Left ventricle myocardium inferior (tissue), 1 donor: Measurements from ENCODE around the gene GGA2. TPM values are rescaled to one million over a fixed set of nuclear protein-coding genes. Genes with fewer than 3 reads are reported as not detected.
A peak's percentile ranks its signal among the peaks of the same experiment; 100 is the strongest.
"Not testable (repeated sequence)": the region's sequence is repeated elsewhere in the genome, so short reads cannot be mapped to it uniquely, and the experiment has no call there.

ENCODE experiments used
- DNase-seq: peaks from one replicate; pipeline ENCODE4 v3.0.0-alpha.2; 2020
- H3K27ac ChIP-seq: fragments of 200-600 bp; replicated peaks from 2 replicates; pipeline ENCODE4 v1.8.0; 2021
- H3K27me3 ChIP-seq: fragments of 200-600 bp; 2 replicates; pipeline ENCODE4 v1.8.0; 2021; ENCODE audit warnings: low read depth
- H3K36me3 ChIP-seq: fragments of 200-600 bp; 2 replicates; pipeline ENCODE4 v1.8.0; 2021
- H3K4me1 ChIP-seq: fragments of 200-600 bp; 2 replicates; pipeline ENCODE4 v1.8.0; 2021
- H3K4me3 ChIP-seq: fragments of 200-600 bp; 2 replicates; pipeline ENCODE4 v1.8.0; 2021; ENCODE audit warnings: mild to moderate bottlenecking, moderate library complexity
- H3K9me3 ChIP-seq: fragments of 200-600 bp; replicated peaks from 2 replicates; pipeline ENCODE4 v1.8.0; 2021
- CTCF ChIP-seq: fragments of 200-600 bp; IDR thresholded peaks from 2 replicates; pipeline ENCODE4 v1.8.0; 2021; ENCODE audit warnings: antibody characterized with exemption, mild to moderate bottlenecking, borderline replicate concordance
- intact Hi-C: fragments of 100-400 bp; cut with micrococcal nuclease; formaldehyde crosslinking; loops from one replicate; pipeline ENCODE4 v1.11.0; 2022
- total RNA-seq: library from RNA; stranded (reverse); fragmentation: NEBNext Ultra II Directional; extraction: Animal tissue kit (Norgen Biotek cat#: 25700); gene quantifications from one replicate; pipeline ENCODE4 v1.2.1, GENCODE V29; 2021
- donor health status: DM: no; HTN: yes; CAD: no; lungs with severe emphysema.

Gene GGA2
- total RNA-seq, 1 donor from 2014 or later, result 59.4 TPM

- H3K27me3 ChIP-seq, result no peaks in the 10 kb centered on the region
- intact Hi-C loops, result no loop called here
- no peaks in the 10 kb centered on the region for H3K9me3 ChIP-seq
- H3K4me3 ChIP-seq, result no peak overlapping the region
- peaks cover 41% of the 10 kb centered on the region for H3K36me3 ChIP-seq
- DNase-seq, result no peak
- H3K27ac ChIP-seq, result no peak overlapping the region
- TF ChIP-seq CTCF, result no peak
- H3K4me1 ChIP-seq, result peaks cover 28% of the 10 kb centered on the region
These were observed 45.1 kb downstream of the GGA2 start for GRCh38 chr16:23465179-23465578.

GRCh38 chr16:23464196-23464595 lies 46.1 kb downstream of the GGA2 start:
- H3K27ac ChIP-seq, result peak overlapping the region; percentile 35
- H3K4me3 ChIP-seq, result no peak overlapping the region
- no peak for DNase-seq
- no peaks in the 10 kb centered on the region for H3K9me3 ChIP-seq
- no peak for TF ChIP-seq CTCF
- H3K36me3 ChIP-seq, result peaks cover 31% of the 10 kb centered on the region
- no peaks in the 10 kb centered on the region for H3K27me3 ChIP-seq
- intact Hi-C loops, result no loop called here
- H3K4me1 ChIP-seq, result peaks cover 28% of the 10 kb centered on the region

- H3K27me3 ChIP-seq, intact Hi-C loops, H3K9me3 ChIP-seq, H3K4me3 ChIP-seq: not testable (repeated sequence)
- peaks cover 19% of the 10 kb centered on the region for H3K36me3 ChIP-seq
- peak; percentile 85 for DNase-seq
- H3K27ac ChIP-seq, result peak overlapping the region; percentile 35
- peaks cover 28% of the 10 kb centered on the region for H3K4me1 ChIP-seq
These were observed 47.3 kb downstream of the GGA2 start for GRCh38 chr16:23462994-23463393.

- Histone ChIP-seq H3K4me3 (peak overlapping the region; percentile 80), H3K27me3 (no peaks in the 10 kb centered on the region), H3K9me3 (no peaks in the 10 kb centered on the region), H3K27ac (peak overlapping the region; percentile 88), H3K4me1 (peaks cover 37% of the 10 kb centered on the region), H3K36me3 (no peaks in the 10 kb centered on the region)
- intact Hi-C loops, result loop anchor here (10.0 kb wide), 1 partner anchor 61 kb away; the partner anchor contains the start of gene GGA2
- no peak for TF ChIP-seq CTCF
- no peak for DNase-seq
These were observed 56.8 kb downstream of the GGA2 start for GRCh38 chr16:23453338-23454052.

- intact Hi-C loops, result loop anchor here (10.0 kb wide), 1 partner anchor 62 kb away; the partner anchor contains the start of gene GGA2
- Histone ChIP-seq H3K4me1 (peaks cover 37% of the 10 kb centered on the region), H3K4me3 (peak within 1 kb of the TSS; percentile 80), H3K27me3 (no peaks in the 10 kb centered on the region), H3K36me3 (no peaks in the 10 kb centered on the region), H3K27ac (peak within 1 kb of the TSS; percentile 88), H3K9me3 (no peaks in the 10 kb centered on the region)
- peak; percentile 90 for DNase-seq
- no peak for TF ChIP-seq CTCF
These were observed 57.5 kb downstream of the GGA2 start, which contains the start of gene COG7 for GRCh38 chr16:23452572-23453337. TSS of gene COG7 (minus strand) at chr16:23453189. CDS start at chr16:23452994, 195 bp downstream.
